H1 (cell line): Measurements from ENCODE around the gene RFK. TPM values are rescaled to one million over a fixed set of nuclear protein-coding genes. Genes with fewer than 3 reads are reported as not detected.
"Not testable (repeated sequence)": the region's sequence is repeated elsewhere in the genome, so short reads cannot be mapped to it uniquely, and the experiment has no call there.

Experiments
- CTCF ChIA-PET: fragments of 300-600 bp; sonication (Branson Sonifier 250); formaldehyde crosslinking; loops from one replicate; lab custom pipeline; 2021; ENCODE audit not compliant: partially characterized antibody; lab: Charles Lee
- POLR2A ChIA-PET: fragments of 300-600 bp; sonication (Branson Sonifier 250); formaldehyde crosslinking; loops from one replicate; lab custom pipeline; 2021; ENCODE audit warnings: inconsistent platforms; ENCODE audit not compliant: partially characterized antibody; lab: Charles Lee
- DNase-seq, 2 experiments: peaks; one replicate each; pipeline versions ENCODE4 v3.0.0 to v3.0.0-alpha.2; 2010 to 2022; ENCODE audit warnings: low spot score in 2 of 2, low read depth in 1 of 2, mixed read lengths in 1 of 2
- FAIRE-seq: peaks from 2 replicates; lab custom pipeline; 2011; peaks lifted over from hg19 to GRCh38; lab: Jason Lieb, UNC
- H2AFZ ChIP-seq: 2 replicates; pipeline ENCODE4 v1.8.1; 2012; ENCODE audit warnings: low read length, inconsistent platforms
- H2AK5ac ChIP-seq: 2 replicates; pipeline ENCODE4 v1.6.1; 2013; ENCODE audit warnings: low read depth, low read length
- H2BK120ac ChIP-seq: replicated peaks from 2 replicates; pipeline ENCODE3; 2013; ENCODE audit warnings: low read depth, low read length, inconsistent platforms
- H2BK12ac ChIP-seq: 2 replicates; pipeline ENCODE4 v1.6.1; 2013; ENCODE audit warnings: low read depth, low read length
- H2BK15ac ChIP-seq: 2 replicates; pipeline ENCODE4 v1.6.1; 2013; ENCODE audit warnings: low read length
- H2BK20ac ChIP-seq: 2 replicates; pipeline ENCODE4 v1.6.1; 2013; ENCODE audit warnings: low read length
- H2BK5ac ChIP-seq: 2 replicates; pipeline ENCODE4 v1.6.1; 2013; ENCODE audit warnings: low read depth, low read length
- H3K14ac ChIP-seq: 2 replicates; pipeline ENCODE4 v1.6.1; 2013; ENCODE audit warnings: inconsistent platforms; ENCODE audit not compliant: insufficient read length
- H3K18ac ChIP-seq: 2 replicates; pipeline ENCODE4 v1.6.1; 2013; ENCODE audit warnings: low read length; ENCODE audit errors: extremely low read depth
- H3K23ac ChIP-seq: 2 replicates; pipeline ENCODE4 v1.6.1; 2013; ENCODE audit warnings: inconsistent platforms; ENCODE audit not compliant: insufficient read length
- H3K23me2 ChIP-seq: 2 replicates; pipeline ENCODE4 v1.6.1; 2013; ENCODE audit warnings: low read depth, low read length
- H3K27ac ChIP-seq: 2 replicates; pipeline ENCODE4 v1.6.1; 2011; ENCODE audit warnings: low read depth, low read length, inconsistent platforms
- H3K27me3 ChIP-seq, 4 experiments: replicated peaks in 1 of 4; 1 replicate in 1 of 4; 2 replicates in 3 of 4; pipeline versions ENCODE4 v1.6.1 to v1.8.1; 2011 to 2013; ENCODE audit warnings: low read length in 3 of 4, mild to moderate bottlenecking in 3 of 4, inconsistent platforms in 2 of 4, mixed read lengths in 2 of 4, moderate library complexity in 1 of 4; ENCODE audit not compliant: control insufficient read depth in 3 of 4, insufficient read depth in 3 of 4; ENCODE audit errors: extremely low read depth in 1 of 4
- H3K36me3 ChIP-seq, 4 experiments: 2 replicates each; pipeline versions ENCODE4 v1.6.1 to v1.8.1; 2011 to 2013; ENCODE audit warnings: mild to moderate bottlenecking in 4 of 4, low read length in 3 of 4, moderate library complexity in 2 of 4, control low read depth in 1 of 4, inconsistent platforms in 1 of 4; ENCODE audit not compliant: insufficient read depth in 4 of 4, control insufficient read depth in 2 of 4
- H3K4ac ChIP-seq: replicated peaks from 2 replicates; pipeline ENCODE3; 2013; ENCODE audit warnings: low read length, low read depth, mixed read lengths, inconsistent platforms; ENCODE audit not compliant: insufficient read length
- H3K4me1 ChIP-seq, 4 experiments: replicated peaks in 1 of 4; 1 replicate in 1 of 4; 2 replicates in 3 of 4; pipeline versions ENCODE4 v1.6.1 to v1.8.1; 2011 to 2013; ENCODE audit warnings: low read length in 3 of 4, inconsistent platforms in 2 of 4, mixed read lengths in 1 of 4; ENCODE audit not compliant: insufficient read depth in 4 of 4, control insufficient read depth in 3 of 4
- H3K4me2 ChIP-seq, 2 experiments: 2 replicates each; pipeline versions ENCODE4 v1.6.1 to v1.8.1; 2011 to 2013; ENCODE audit warnings: low read depth in 2 of 2, low read length in 2 of 2, control low read depth in 1 of 2, inconsistent platforms in 1 of 2, mild to moderate bottlenecking in 1 of 2; ENCODE audit not compliant: insufficient read depth in 1 of 2
- H3K4me3 ChIP-seq, 4 experiments: fragments of 200-600, 300-600 bp in 1 of 4; sonication (generic), shearing (Covaris generic), sonication (Bioruptor Twin) in 1 of 4; 2 replicates each; pipeline versions ENCODE4 v1.5.1 to v1.8.1; 2011 to 2016; ENCODE audit warnings: low read length in 4 of 4, low read depth in 3 of 4, control low read depth in 2 of 4, inconsistent platforms in 2 of 4, mild to moderate bottlenecking in 2 of 4, mixed read lengths in 1 of 4, moderate library complexity in 1 of 4; ENCODE audit not compliant: insufficient read depth in 2 of 4; ENCODE audit errors: extremely low read depth in 1 of 4
- H3K56ac ChIP-seq: replicated peaks from 2 replicates; pipeline ENCODE3; 2013; ENCODE audit warnings: low read depth, mild to moderate bottlenecking, mixed read lengths, low read length, inconsistent platforms; ENCODE audit not compliant: insufficient read length
- H3K79me1 ChIP-seq: 2 replicates; pipeline ENCODE4 v1.6.1; 2013; ENCODE audit warnings: low read depth, low read length, control low read depth
- H3K79me2 ChIP-seq, 2 experiments: 2 replicates each; pipeline versions ENCODE4 v1.6.1 to v1.8.1; 2012 to 2013; ENCODE audit warnings: low read length in 2 of 2, mild to moderate bottlenecking in 2 of 2, inconsistent platforms in 1 of 2; ENCODE audit not compliant: insufficient read depth in 2 of 2, control insufficient read depth in 1 of 2
- H3K9ac ChIP-seq, 4 experiments: replicated peaks in 1 of 4; 1 replicate in 1 of 4; 2 replicates in 3 of 4; pipeline versions ENCODE4 v1.6.1 to v1.8.1; 2011 to 2013; ENCODE audit warnings: low read depth in 3 of 4, low read length in 3 of 4, control low read depth in 2 of 4, mild to moderate bottlenecking in 2 of 4, moderate library complexity in 2 of 4, inconsistent platforms in 1 of 4; ENCODE audit errors: extremely low read depth in 1 of 4
- H3K9me3 ChIP-seq, 2 experiments: 2 replicates each; pipeline versions ENCODE4 v1.6.1 to v1.8.1; 2012 to 2013; ENCODE audit warnings: mild to moderate bottlenecking in 2 of 2, moderate library complexity in 2 of 2, control low read depth in 1 of 2, inconsistent platforms in 1 of 2, low read depth in 1 of 2, low read length in 1 of 2, mixed read lengths in 1 of 2; ENCODE audit not compliant: insufficient read depth in 2 of 2
- H4K20me1 ChIP-seq, 2 experiments: replicated peaks in 1 of 2; 2 replicates each; pipeline versions ENCODE3 to v1.8.1; 2011 to 2013; ENCODE audit warnings: inconsistent platforms in 2 of 2, low read length in 2 of 2, mild to moderate bottlenecking in 1 of 2; ENCODE audit not compliant: insufficient read depth in 2 of 2, control insufficient read depth in 1 of 2
- H4K5ac ChIP-seq: 2 replicates; pipeline ENCODE4 v1.6.1; 2013; ENCODE audit warnings: low read length, low read depth, mixed read lengths, inconsistent platforms; ENCODE audit not compliant: insufficient read length
- H4K8ac ChIP-seq: 2 replicates; pipeline ENCODE4 v1.8.0; 2013; ENCODE audit warnings: mild to moderate bottlenecking, moderate library complexity, low read length, inconsistent platforms; ENCODE audit not compliant: insufficient read depth; ENCODE audit errors: extremely low read depth
- H4K91ac ChIP-seq: replicated peaks from 2 replicates; pipeline ENCODE3; 2013; ENCODE audit warnings: low read length, mixed read lengths, inconsistent platforms; ENCODE audit not compliant: insufficient read length
- WGBS, 2 experiments: shearing (Covaris generic) in 1 of 2; methylation state at CpG; one replicate each; pipeline versions ENCODE4 v1.1.6 to v1.1.7; 2013 to 2015; ENCODE audit warnings: low lambda C conversion rate in 2 of 2, mixed read lengths in 2 of 2, inconsistent platforms in 1 of 2, low coverage in 1 of 2, missing lambda C conversion rate in 1 of 2; ENCODE audit not compliant: insufficient replicate concordance in 2 of 2, insufficient coverage in 1 of 2, insufficient read length in 1 of 2; ENCODE audit errors: extremely low coverage in 1 of 2, missing lambda C conversion rate in 1 of 2; 5-methylcytosine and 5-hydroxymethylcytosine counted together
- polyA plus RNA-seq, 7 experiments: library from polyadenylated mRNA; depleted of rRNA in 3 of 7; stranded (reverse) in 5 of 7; unstranded in 2 of 7; fragments of >200 nt in 5 of 7; fragments of 200-250 nt in 2 of 7; gene quantifications; 1 replicate in 5 of 7; 2 replicates in 1 of 7; 4 replicates in 1 of 7; pipeline versions ENCODE4 v1.2.1 to v1.2.3, GENCODE V29; 2011 to 2013; ENCODE audit warnings: missing spikeins in 2 of 7, mixed read lengths in 2 of 7
- total RNA-seq: library from RNA; stranded (reverse); fragmentation: NEBNext Ultra II Directional; extraction: Animal tissue kit (Norgen Biotek cat#: 25700); gene quantifications from 2 replicates; pipeline ENCODE4 v1.2.1, GENCODE V29; 2021

The RFK gene
- total and polyA plus RNA-seq, 2 of the 8 experiments (the other 6 are each of a cell fraction or from before 2014, with no cell fraction given) = 4.3 to 10.6 TPM

GRCh38 chr9:76362332-76363031 is 31.7 kb downstream of the RFK start:
- FAIRE-seq, H3K23me2 ChIP-seq, H3K79me2 ChIP-seq, H3K4me2 ChIP-seq, H3K18ac ChIP-seq, H3K9me3 ChIP-seq, H3K4me1 ChIP-seq, H3K27me3 ChIP-seq, H3K79me1 ChIP-seq, H3K27ac ChIP-seq, H3K4me3 ChIP-seq, H4K20me1 ChIP-seq, DNase-seq, H3K4ac ChIP-seq, H3K36me3 ChIP-seq, H2AK5ac ChIP-seq, H2BK120ac ChIP-seq, H2BK12ac ChIP-seq, H3K56ac ChIP-seq, H2BK5ac ChIP-seq, H2BK20ac ChIP-seq, H3K9ac ChIP-seq, H2AFZ ChIP-seq, H2BK15ac ChIP-seq, H3K14ac ChIP-seq, POLR2A ChIA-PET, H3K23ac ChIP-seq, H4K8ac ChIP-seq, H4K91ac ChIP-seq, H4K5ac ChIP-seq: not testable (repeated sequence)
- CTCF ChIA-PET = interaction anchor here (0.6 kb wide), 1 partner anchor 10 kb away, joined by 4 read pairs; no protein-coding TSS in a partner anchor
- 92% methylated on average over 16 of the region's 16 CpGs; no CpG with 5 or more reads in 1 of the 2 experiments for WGBS, 2 experiments
